ENCODE results near the gene TRIM62. TPM values are rescaled to one million over a fixed set of nuclear protein-coding genes. Genes with fewer than 3 reads are reported as not detected.

TRIM62 gene
- total RNA-seq, 1 experiment from 2014 or later: 6.9 TPM

- H3K9me3 Mint-ChIP-seq: no peaks in the 10 kb centered on the region
- no peak overlapping the region for H3K27ac ChIP-seq (ENCODE audit: insufficient read length, low read depth, low read length)
- WGBS (ENCODE audit: extremely low coverage, insufficient read length, low lambda C conversion rate): no CpG with 5 or more reads among the region's 44 CpGs
Observed at GRCh38 chr1:33127001-33127823, 54.6 kb downstream of the TRIM62 start.

More at GRCh38 chr1:33127001-33127823, 54.6 kb downstream of the TRIM62 start:
- peak overlapping the region; percentile 81 to 90 for H3K4me3 Mint-ChIP-seq
- H4K20me1 ChIP-seq (ENCODE audit: control insufficient read depth, insufficient read depth, insufficient read length): no peaks in the 10 kb centered on the region
- H3K18ac ChIP-seq (ENCODE audit: insufficient read length, low read depth, low read length): no peak overlapping the region
- peaks cover 6% of the 10 kb centered on the region; the same call in 1 of the 2 replicates for H3K4me1 ChIP-seq (ENCODE audit: insufficient read depth, low read length)
- no peak overlapping the region for H4K91ac ChIP-seq (ENCODE audit: insufficient read length, low read depth, low read length)
- H3K27ac Mint-ChIP-seq: peak overlapping the region; percentile 6 to 74 (median 62); a peak in 5 of 7 replicates
- no peak overlapping the region for H4K8ac ChIP-seq (replicated peaks; ENCODE audit: insufficient read length, low read depth, low read length)
- H3K4me2 ChIP-seq (ENCODE audit: insufficient read depth, insufficient read length, low read length): peak overlapping the region; percentile 46
- no peak overlapping the region for H3T11ph ChIP-seq (ENCODE audit: low read length)
- H2BK20ac ChIP-seq (ENCODE audit: low read depth, low read length, poor library complexity, severe bottlenecking): no peak overlapping the region
- no peaks in the 10 kb centered on the region for H3K23me2 ChIP-seq (ENCODE audit: insufficient read length, low read depth, low read length, poor library complexity, severe bottlenecking)
- peak overlapping the region; percentile 53; the same call in 1 of the 2 replicates for H3K14ac ChIP-seq (ENCODE audit: insufficient read depth, low read length)
- H2BK5ac ChIP-seq (ENCODE audit: insufficient read length, low read length): no peak overlapping the region
- peak; percentile 91 for TF ChIP-seq CTCF (conservative IDR thresholded peaks at IDR 0.05)
- H3K79me1 ChIP-seq (ENCODE audit: insufficient read depth, low read depth, low read length, poor library complexity, severe bottlenecking): no peaks in the 10 kb centered on the region
- no peak overlapping the region for H3K56ac ChIP-seq (ENCODE audit: insufficient read length, low read depth, low read length)
- H3K79me2 ChIP-seq (ENCODE audit: insufficient read depth, low read length): no peaks in the 10 kb centered on the region
- no peak overlapping the region for H4K5ac ChIP-seq (ENCODE audit: insufficient read length, low read depth, low read length)
- no peaks in the 10 kb centered on the region for H3K9me3 ChIP-seq (ENCODE audit: control insufficient read depth, low read depth, low read length)
- no peaks in the 10 kb centered on the region; the same call in 1 of the 2 replicates for H3K27me3 ChIP-seq (ENCODE audit: insufficient read depth, low read length)
- peak overlapping the region; percentile 41 for H2AFZ ChIP-seq (ENCODE audit: low read length)
- no peak overlapping the region for H3K4ac ChIP-seq (ENCODE audit: low read depth, low read length)
- no peak overlapping the region for H2BK12ac ChIP-seq (ENCODE audit: insufficient read length, low read depth, low read length)
- no peak overlapping the region for H3K23ac ChIP-seq (ENCODE audit: insufficient read length, low read depth, low read length)
- H3K4me1 Mint-ChIP-seq: peaks cover 16 to 18% of the 10 kb centered on the region in 2 experiments
- peaks cover 0 to 8% (median 2%) of the 10 kb centered on the region in 3 experiments; a peak in 5 of 7 replicates for H3K36me3 Mint-ChIP-seq (ENCODE audit: insufficient read depth in 1 of 3, low read depth in 3 of 3)
- DNase-seq: peak; percentile 98
- H2BK15ac ChIP-seq (ENCODE audit: low read depth, low read length): no peak overlapping the region
- peak overlapping the region; percentile 68 for H3K9ac ChIP-seq (ENCODE audit: extremely low read depth, insufficient read length, low read length)
- H2AK5ac ChIP-seq (ENCODE audit: insufficient read length, low read length): no peak overlapping the region
- no peak overlapping the region for H2BK120ac ChIP-seq (ENCODE audit: low read depth, low read length, poor library complexity, severe bottlenecking)
- peaks cover 32% of the 10 kb centered on the region for H3K27me3 Mint-ChIP-seq (ENCODE audit: low read depth)

Data from H9 (cell line).